K562 (cell line): Measurements from ENCODE around the gene SP100. TPM values are rescaled to one million over a fixed set of nuclear protein-coding genes. Genes with fewer than 3 reads are reported as not detected.

ENCODE experiments used
- ARHGAP35 ChIP-seq: fragments of 450-650 bp; IDR thresholded peaks from 2 replicates; pipeline ENCODE4 v1.6.1; 2018; ENCODE audit not compliant: partially characterized antibody
- E4F1 ChIP-seq: fragments of 250-450 bp; sonication (Bioruptor Pico); IDR thresholded peaks from 2 replicates; pipeline ENCODE4 v1.5.0; 2021; ENCODE audit warnings: mild to moderate bottlenecking, borderline replicate concordance
- FOXK2 ChIP-seq, 2 experiments: fragments of 450-650 bp; IDR thresholded peaks in 1 of 2; conservative IDR thresholded peaks in 1 of 2; 2 replicates each; pipeline ENCODE4 v1.6.1; 2016; ENCODE audit warnings: low read depth in 2 of 2, mild to moderate bottlenecking in 1 of 2
- MYBL2 ChIP-seq, 2 experiments: fragments of 450-650 bp in 1 of 2; sonication (generic) in 1 of 2; formaldehyde crosslinking in 1 of 2; IDR thresholded peaks; 2 replicates each; pipeline versions ENCODE4 v1.6.1 to v1.8.1; 2017 to 2022; ENCODE audit warnings: borderline replicate concordance in 1 of 2, inconsistent platforms in 1 of 2, low read depth in 1 of 2, mild to moderate bottlenecking in 1 of 2, missing genetic modification reagents in 1 of 2, moderate library complexity in 1 of 2
- NR3C1 ChIP-seq: sonication (generic); formaldehyde crosslinking; IDR thresholded peaks from 2 replicates; pipeline ENCODE4 v1.8.1; 2022; ENCODE audit warnings: missing genetic modification reagents
- polyA plus RNA-seq, 8 experiments: library from polyadenylated mRNA; depleted of rRNA in 4 of 8; stranded (reverse) in 5 of 8; unstranded in 3 of 8; fragments of >200 nt; fragmentation: Nextera tagmentation in 2 of 8; fragmentation: Illumina TruSeq in 1 of 8; extraction: Ambion mirVana in 2 of 8; extraction: Trizol in 1 of 8; gene quantifications; 2 replicates each; pipeline versions ENCODE4 v1.2.1 to v1.2.3, GENCODE V29; 2011 to 2014; ENCODE audit warnings: inconsistent platforms in 1 of 8, missing spikeins in 1 of 8
- total RNA-seq, 7 experiments: library from RNA; depleted of rRNA in 6 of 7; stranded (reverse); fragments of >200 nt in 6 of 7; fragmentation: Illumina TruSeq in 2 of 7; extraction: Trizol in 2 of 7; gene quantifications; 2 replicates each; pipeline versions ENCODE4 v1.2.1 to v1.2.3, GENCODE V29; 2011 to 2021; ENCODE audit warnings: low replicate concordance in 1 of 7
- TF ChIP-seq, protein P1 (sequence below): sonication (generic); formaldehyde crosslinking; IDR thresholded peaks from 2 replicates; pipeline ENCODE4 v1.8.0; 2023; ENCODE audit warnings: missing genetic modification reagents, mild to moderate bottlenecking, borderline replicate concordance

Gene SP100
- total and polyA plus RNA-seq, 9 of the 15 experiments (the other 6 are each of a cell fraction or from before 2014, with no cell fraction given) = 19.2 to 39.2 (median 34.6) TPM

DNA sequence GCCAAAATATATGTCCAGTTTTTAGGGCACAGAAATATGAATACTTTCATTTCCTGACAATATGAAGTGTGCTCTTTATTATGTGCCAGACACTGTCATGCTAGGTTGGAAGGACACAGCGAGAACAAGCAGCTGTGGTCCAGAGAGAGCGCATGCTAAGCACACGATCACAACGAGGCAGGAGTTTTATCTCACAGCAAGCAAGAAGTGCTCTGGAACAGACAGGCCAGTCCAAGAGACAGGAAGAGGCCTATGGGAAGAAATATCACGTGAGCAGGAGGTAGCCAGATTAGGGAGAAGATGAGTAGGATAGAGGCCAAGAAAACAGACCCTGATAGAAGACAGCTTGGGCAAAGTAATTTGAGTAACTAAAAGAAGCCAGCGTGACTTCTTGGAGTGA lies 161.1 kb downstream of the SP100 start (continued):
- no peak for TF ChIP-seq ARHGAP35
- no peak for TF ChIP-seq NR3C1 (CRISPR knock-in tag)
- TF ChIP-seq FOXK2 (conservative IDR thresholded peaks at IDR 0.05 in 1 of 2, IDR thresholded peaks at IDR 0.05 in 1 of 2; ENCODE audit: low read depth in 2 of 2) = no peak
- TF ChIP-seq E4F1 (CRISPR knock-in tag) = no peak
- TF ChIP-seq MYBL2 (IDR thresholded peaks at IDR 0.05; ENCODE audit: low read depth) = no peak
- TF ChIP-seq MYBL2 (CRISPR knock-in tag; IDR thresholded peaks at IDR 0.05; ENCODE audit: borderline replicate concordance) = no peak
- TF ChIP-seq, protein P1, sequence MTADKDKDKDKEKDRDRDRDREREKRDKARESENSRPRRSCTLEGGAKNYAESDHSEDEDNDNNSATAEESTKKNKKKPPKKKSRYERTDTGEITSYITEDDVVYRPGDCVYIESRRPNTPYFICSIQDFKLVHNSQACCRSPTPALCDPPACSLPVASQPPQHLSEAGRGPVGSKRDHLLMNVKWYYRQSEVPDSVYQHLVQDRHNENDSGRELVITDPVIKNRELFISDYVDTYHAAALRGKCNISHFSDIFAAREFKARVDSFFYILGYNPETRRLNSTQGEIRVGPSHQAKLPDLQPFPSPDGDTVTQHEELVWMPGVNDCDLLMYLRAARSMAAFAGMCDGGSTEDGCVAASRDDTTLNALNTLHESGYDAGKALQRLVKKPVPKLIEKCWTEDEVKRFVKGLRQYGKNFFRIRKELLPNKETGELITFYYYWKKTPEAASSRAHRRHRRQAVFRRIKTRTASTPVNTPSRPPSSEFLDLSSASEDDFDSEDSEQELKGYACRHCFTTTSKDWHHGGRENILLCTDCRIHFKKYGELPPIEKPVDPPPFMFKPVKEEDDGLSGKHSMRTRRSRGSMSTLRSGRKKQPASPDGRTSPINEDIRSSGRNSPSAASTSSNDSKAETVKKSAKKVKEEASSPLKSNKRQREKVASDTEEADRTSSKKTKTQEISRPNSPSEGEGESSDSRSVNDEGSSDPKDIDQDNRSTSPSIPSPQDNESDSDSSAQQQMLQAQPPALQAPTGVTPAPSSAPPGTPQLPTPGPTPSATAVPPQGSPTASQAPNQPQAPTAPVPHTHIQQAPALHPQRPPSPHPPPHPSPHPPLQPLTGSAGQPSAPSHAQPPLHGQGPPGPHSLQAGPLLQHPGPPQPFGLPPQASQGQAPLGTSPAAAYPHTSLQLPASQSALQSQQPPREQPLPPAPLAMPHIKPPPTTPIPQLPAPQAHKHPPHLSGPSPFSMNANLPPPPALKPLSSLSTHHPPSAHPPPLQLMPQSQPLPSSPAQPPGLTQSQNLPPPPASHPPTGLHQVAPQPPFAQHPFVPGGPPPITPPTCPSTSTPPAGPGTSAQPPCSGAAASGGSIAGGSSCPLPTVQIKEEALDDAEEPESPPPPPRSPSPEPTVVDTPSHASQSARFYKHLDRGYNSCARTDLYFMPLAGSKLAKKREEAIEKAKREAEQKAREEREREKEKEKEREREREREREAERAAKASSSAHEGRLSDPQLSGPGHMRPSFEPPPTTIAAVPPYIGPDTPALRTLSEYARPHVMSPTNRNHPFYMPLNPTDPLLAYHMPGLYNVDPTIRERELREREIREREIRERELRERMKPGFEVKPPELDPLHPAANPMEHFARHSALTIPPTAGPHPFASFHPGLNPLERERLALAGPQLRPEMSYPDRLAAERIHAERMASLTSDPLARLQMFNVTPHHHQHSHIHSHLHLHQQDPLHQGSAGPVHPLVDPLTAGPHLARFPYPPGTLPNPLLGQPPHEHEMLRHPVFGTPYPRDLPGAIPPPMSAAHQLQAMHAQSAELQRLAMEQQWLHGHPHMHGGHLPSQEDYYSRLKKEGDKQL (CRISPR knock-in tag) = no peak
